KMS-11 (cell line): ENCODE results near the gene ST3GAL5.

ENCODE experiments used
- H2AFZ ChIP-seq: fragments of 200-600 bp; sonication (generic); 2 replicates; pipeline ENCODE4 v1.6.1; 2016; ENCODE audit warnings: antibody characterized with exemption, mixed run types, low read depth
- H3K27ac ChIP-seq: fragments of 200-600 bp; sonication (generic); 2 replicates; pipeline ENCODE4 v1.6.1; 2016; ENCODE audit warnings: mild to moderate bottlenecking, mixed run types
- H3K27me3 ChIP-seq: fragments of 200-600 bp; sonication (generic); 2 replicates; pipeline ENCODE4 v1.6.1; 2017; ENCODE audit warnings: mild to moderate bottlenecking, low read depth, mixed run types, moderate library complexity; ENCODE audit not compliant: insufficient read depth
- H3K36me3 ChIP-seq: fragments of 200-600 bp; sonication (generic); 2 replicates; pipeline ENCODE4 v1.6.1; 2017; ENCODE audit warnings: mild to moderate bottlenecking, mixed run types; ENCODE audit not compliant: insufficient read depth
- H3K4me1 ChIP-seq: fragments of 200-600 bp; sonication (generic); 2 replicates; pipeline ENCODE4 v1.6.1; 2016; ENCODE audit warnings: mild to moderate bottlenecking, low read depth, mixed run types; ENCODE audit not compliant: poor library complexity, severe bottlenecking
- H3K4me2 ChIP-seq: fragments of 200-600 bp; sonication (generic); 2 replicates; pipeline ENCODE4 v1.7.0; 2016; ENCODE audit warnings: mild to moderate bottlenecking, mixed run types
- H3K4me3 ChIP-seq: fragments of 200-600 bp; sonication (generic); IDR thresholded peaks from 2 replicates; pipeline ENCODE4 v1.6.1; 2017; ENCODE audit warnings: low read depth, low read length, mixed read lengths; ENCODE audit not compliant: insufficient read depth
- H3K79me2 ChIP-seq: fragments of 200-600 bp; sonication (generic); 2 replicates; pipeline ENCODE4 v1.6.1; 2016; ENCODE audit warnings: low read depth, mixed run types; ENCODE audit not compliant: insufficient read depth
- H3K9ac ChIP-seq: fragments of 200-600 bp; sonication (generic); 2 replicates; pipeline ENCODE4 v1.6.1; 2016; ENCODE audit warnings: mild to moderate bottlenecking, mixed run types
- H4K20me1 ChIP-seq: fragments of 200-600 bp; sonication (generic); 2 replicates; pipeline ENCODE4 v1.6.1; 2016; ENCODE audit warnings: mild to moderate bottlenecking, mixed run types; ENCODE audit not compliant: insufficient read depth
- CTCF ChIP-seq: fragments of 200-600 bp; sonication (generic); conservative IDR thresholded peaks from 2 replicates; pipeline ENCODE4 v1.6.1; 2017; ENCODE audit warnings: low read depth, mild to moderate bottlenecking, antibody characterized with exemption, low read length, moderate library complexity, mixed read lengths

The ST3GAL5 gene

GRCh38 chr2:85925216-85925671 lies 36.5 kb upstream of the ST3GAL5 start:
- no peak for TF ChIP-seq CTCF
- no peaks in the 10 kb centered on the region for H3K79me2 ChIP-seq
- peaks cover 11% of the 10 kb centered on the region for H3K4me1 ChIP-seq
- no peak overlapping the region for H3K4me2 ChIP-seq
- no peak overlapping the region for H2AFZ ChIP-seq
- H3K36me3 ChIP-seq: no peaks in the 10 kb centered on the region
- no peak overlapping the region for H3K27ac ChIP-seq
- no peak overlapping the region for H3K9ac ChIP-seq
- H3K27me3 ChIP-seq: no peaks in the 10 kb centered on the region
- no peak overlapping the region for H3K4me3 ChIP-seq
- H4K20me1 ChIP-seq: no peaks in the 10 kb centered on the region

GRCh38 chr2:85924522-85924921 lies 35.7 kb upstream of the ST3GAL5 start:
- Histone ChIP-seq H4K20me1 (no peaks in the 10 kb centered on the region), H3K79me2 (no peaks in the 10 kb centered on the region), H3K4me1 (peaks cover 11% of the 10 kb centered on the region), H3K4me3 (no peak overlapping the region), H3K27me3 (no peaks in the 10 kb centered on the region), H3K9ac (no peak overlapping the region), H3K36me3 (no peaks in the 10 kb centered on the region), H3K27ac (no peak overlapping the region), H2AFZ (no peak overlapping the region; the same call in 1 of the 2 replicates), H3K4me2 (no peak overlapping the region)
- TF ChIP-seq CTCF: no peak

DNA sequence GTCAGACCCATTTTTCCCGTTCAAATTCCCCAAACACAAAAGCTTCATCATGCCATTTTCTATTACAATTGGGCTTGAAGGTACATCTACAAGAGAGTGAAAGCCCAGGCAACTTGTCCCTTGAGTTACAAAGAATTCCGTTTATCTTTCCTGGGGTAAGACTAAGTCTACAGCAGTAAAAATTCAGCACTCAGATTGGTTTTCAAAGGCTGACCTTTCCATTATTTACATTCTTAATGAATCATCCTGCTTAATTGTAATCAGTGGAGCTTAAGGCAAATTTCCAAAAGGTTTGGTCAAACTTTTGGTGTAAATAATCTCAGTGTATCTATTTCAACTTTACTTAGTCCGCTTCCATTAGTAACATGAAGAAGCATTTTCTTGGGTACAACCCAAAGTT lies 33.4 kb upstream of the ST3GAL5 start:
- H3K4me1 ChIP-seq: peaks cover 11% of the 10 kb centered on the region
- H4K20me1 ChIP-seq: no peaks in the 10 kb centered on the region
- H3K27ac ChIP-seq: no peak overlapping the region
- TF ChIP-seq CTCF: no peak
- no peak overlapping the region for H3K4me3 ChIP-seq
- no peaks in the 10 kb centered on the region for H3K79me2 ChIP-seq
- H3K27me3 ChIP-seq: no peaks in the 10 kb centered on the region
- no peaks in the 10 kb centered on the region for H3K36me3 ChIP-seq
- H3K4me2 ChIP-seq: no peak overlapping the region
- H2AFZ ChIP-seq: no peak overlapping the region
- H3K9ac ChIP-seq: no peak overlapping the region

- TF ChIP-seq CTCF: no peak
- Histone ChIP-seq H3K4me2 (no peak overlapping the region), H3K27ac (no peak overlapping the region), H4K20me1 (no peaks in the 10 kb centered on the region), H3K9ac (no peak overlapping the region), H2AFZ (no peak overlapping the region), H3K27me3 (no peaks in the 10 kb centered on the region), H3K4me1 (peaks cover 11% of the 10 kb centered on the region), H3K4me3 (no peak overlapping the region), H3K36me3 (no peaks in the 10 kb centered on the region), H3K79me2 (no peaks in the 10 kb centered on the region)
Observed at GRCh38 chr2:85921659-85922058, 32.9 kb upstream of the ST3GAL5 start.
